Left ventricle myocardium inferior (tissue), 1 donor: Measurements from ENCODE around the gene RNF148. TPM values are rescaled to one million over a fixed set of nuclear protein-coding genes. Genes with fewer than 3 reads are reported as not detected.

Source experiments
- DNase-seq: peaks from one replicate; pipeline ENCODE4 v3.0.0-alpha.2; 2020
- H3K27ac ChIP-seq: fragments of 200-600 bp; replicated peaks from 2 replicates; pipeline ENCODE4 v1.8.0; 2021
- H3K27me3 ChIP-seq: fragments of 200-600 bp; 2 replicates; pipeline ENCODE4 v1.8.0; 2021; ENCODE audit warnings: low read depth
- H3K36me3 ChIP-seq: fragments of 200-600 bp; 2 replicates; pipeline ENCODE4 v1.8.0; 2021
- H3K4me1 ChIP-seq: fragments of 200-600 bp; 2 replicates; pipeline ENCODE4 v1.8.0; 2021
- H3K4me3 ChIP-seq: fragments of 200-600 bp; 2 replicates; pipeline ENCODE4 v1.8.0; 2021; ENCODE audit warnings: mild to moderate bottlenecking, moderate library complexity
- H3K9me3 ChIP-seq: fragments of 200-600 bp; replicated peaks from 2 replicates; pipeline ENCODE4 v1.8.0; 2021
- CTCF ChIP-seq: fragments of 200-600 bp; IDR thresholded peaks from 2 replicates; pipeline ENCODE4 v1.8.0; 2021; ENCODE audit warnings: antibody characterized with exemption, mild to moderate bottlenecking, borderline replicate concordance
- intact Hi-C: fragments of 100-400 bp; cut with micrococcal nuclease; formaldehyde crosslinking; loops from one replicate; pipeline ENCODE4 v1.11.0; 2022
- total RNA-seq: library from RNA; stranded (reverse); fragmentation: NEBNext Ultra II Directional; extraction: Animal tissue kit (Norgen Biotek cat#: 25700); gene quantifications from one replicate; pipeline ENCODE4 v1.2.1, GENCODE V29; 2021
- donor health status: DM: no; HTN: yes; CAD: no; lungs with severe emphysema.

RNF148 gene
- total RNA-seq, 1 donor from 2014 or later: not detected

- TF ChIP-seq CTCF: no peak
- H3K27ac ChIP-seq: no peak overlapping the region
- no peaks in the 10 kb centered on the region for H3K36me3 ChIP-seq
- intact Hi-C loops: no loop called here
- H3K9me3 ChIP-seq: no peaks in the 10 kb centered on the region
- H3K4me1 ChIP-seq: no peaks in the 10 kb centered on the region
- H3K4me3 ChIP-seq: no peak overlapping the region
- DNase-seq: no peak
- no peaks in the 10 kb centered on the region for H3K27me3 ChIP-seq
Measured at GRCh38 chr7:122738947-122739346, 36.2 kb upstream of the RNF148 start.

DNA sequence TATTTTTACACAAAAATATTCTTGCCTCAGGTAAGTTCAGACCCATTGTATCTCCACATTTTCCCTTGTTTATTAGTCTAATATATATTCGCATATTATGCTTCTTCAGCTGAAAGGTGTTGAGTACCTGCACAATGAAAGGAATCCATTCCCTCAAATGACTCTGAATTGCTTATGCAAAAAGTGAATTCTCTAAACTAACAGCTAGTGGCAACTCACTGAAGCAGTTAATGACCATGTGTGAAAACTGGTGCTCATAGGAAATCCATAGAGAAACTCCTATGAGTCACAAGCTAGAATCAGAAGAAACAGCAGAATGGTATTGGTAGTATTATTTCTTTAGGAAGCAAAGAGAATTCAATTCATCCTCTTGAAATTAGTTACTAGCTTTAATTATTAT lies 33.5 kb upstream of the RNF148 start:
- Histone ChIP-seq H3K9me3 (no peaks in the 10 kb centered on the region), H3K36me3 (no peaks in the 10 kb centered on the region), H3K27ac (no peak overlapping the region), H3K4me3 (no peak overlapping the region), H3K4me1 (peaks cover 3% of the 10 kb centered on the region), H3K27me3 (no peaks in the 10 kb centered on the region)
- intact Hi-C loops: no loop called here
- TF ChIP-seq CTCF: no peak
- DNase-seq: no peak

DNA sequence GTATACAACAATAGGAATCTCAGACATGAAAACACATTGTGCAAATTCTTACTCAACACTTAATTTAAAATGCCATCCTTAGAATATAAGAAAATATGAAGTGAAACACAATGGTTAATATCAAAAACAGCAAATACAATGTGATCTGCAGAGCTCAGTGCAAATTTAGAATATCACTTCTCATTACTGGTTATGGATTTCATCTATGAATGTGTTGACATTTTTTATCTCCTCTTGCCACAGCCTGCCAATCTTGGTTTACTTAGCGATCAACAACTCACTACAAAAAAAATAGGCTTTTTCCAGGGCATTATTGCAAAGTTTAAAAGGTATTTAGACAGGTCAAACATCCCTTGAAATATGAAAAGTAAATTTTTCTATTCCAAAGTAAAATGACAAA lies 25.0 kb upstream of the RNF148 start:
- peak overlapping the region; percentile 68 for H3K27ac ChIP-seq

DNA sequence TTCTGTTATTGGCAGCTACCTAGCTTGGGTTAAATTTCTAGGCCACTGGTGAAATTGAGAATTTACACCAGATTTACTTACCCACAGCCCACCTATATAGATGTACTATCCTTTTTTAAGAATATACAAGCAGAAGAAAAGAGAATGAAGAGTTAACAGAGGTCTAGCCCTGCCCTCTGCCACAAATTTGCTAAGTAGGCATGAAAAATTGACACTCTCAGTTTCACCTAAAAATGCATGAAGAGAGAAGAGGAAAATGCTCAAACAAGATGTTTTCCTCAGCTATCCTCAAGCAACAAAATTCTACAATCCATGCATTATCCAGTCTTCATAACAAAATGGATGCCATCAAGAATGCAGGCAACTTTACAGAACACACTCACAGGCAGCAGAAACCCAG lies 24.6 kb upstream of the RNF148 start:
- H3K27ac ChIP-seq: peak overlapping the region; percentile 68
- no peak for DNase-seq
- H3K4me1 ChIP-seq: peaks cover 27% of the 10 kb centered on the region
- no peak overlapping the region for H3K4me3 ChIP-seq
- H3K36me3 ChIP-seq: no peaks in the 10 kb centered on the region
- intact Hi-C loops: no loop called here
- H3K9me3 ChIP-seq: peaks cover 9% of the 10 kb centered on the region
- no peaks in the 10 kb centered on the region for H3K27me3 ChIP-seq
- no peak for TF ChIP-seq CTCF

More for the DNA sequence above, 25.0 kb upstream of the RNF148 start:
- no peak for TF ChIP-seq CTCF
- Histone ChIP-seq H3K4me3 (no peak overlapping the region), H3K4me1 (peaks cover 27% of the 10 kb centered on the region), H3K36me3 (no peaks in the 10 kb centered on the region), H3K9me3 (peaks cover 9% of the 10 kb centered on the region), H3K27me3 (no peaks in the 10 kb centered on the region)
- intact Hi-C loops: no loop called here
- DNase-seq: no peak

DNA sequence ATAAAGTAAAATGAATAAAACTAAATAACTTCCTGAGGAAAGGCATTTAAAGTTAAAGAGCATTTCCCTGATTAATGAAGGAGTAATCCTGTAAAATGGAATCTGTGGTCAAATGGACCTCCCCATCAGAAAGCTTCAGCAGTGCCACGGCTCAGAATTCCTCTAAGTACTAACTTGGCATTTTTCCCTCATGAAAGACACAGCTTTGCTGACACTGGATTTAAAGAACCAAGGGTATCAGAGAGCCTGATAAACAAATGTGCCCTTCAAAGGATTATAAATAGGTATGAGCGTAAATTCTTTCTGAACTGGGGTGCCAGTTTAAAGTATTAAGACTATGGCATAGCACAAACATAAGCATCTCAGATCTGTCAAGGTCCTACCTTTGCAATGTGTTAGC lies 24.2 kb upstream of the RNF148 start:
- no peaks in the 10 kb centered on the region for H3K27me3 ChIP-seq
- DNase-seq: no peak
- H3K4me3 ChIP-seq: no peak overlapping the region
- intact Hi-C loops: no loop called here
- no peak for TF ChIP-seq CTCF
- H3K9me3 ChIP-seq: peaks cover 9% of the 10 kb centered on the region
- no peaks in the 10 kb centered on the region for H3K36me3 ChIP-seq
- H3K27ac ChIP-seq: peak overlapping the region; percentile 68
- H3K4me1 ChIP-seq: peaks cover 27% of the 10 kb centered on the region

DNA sequence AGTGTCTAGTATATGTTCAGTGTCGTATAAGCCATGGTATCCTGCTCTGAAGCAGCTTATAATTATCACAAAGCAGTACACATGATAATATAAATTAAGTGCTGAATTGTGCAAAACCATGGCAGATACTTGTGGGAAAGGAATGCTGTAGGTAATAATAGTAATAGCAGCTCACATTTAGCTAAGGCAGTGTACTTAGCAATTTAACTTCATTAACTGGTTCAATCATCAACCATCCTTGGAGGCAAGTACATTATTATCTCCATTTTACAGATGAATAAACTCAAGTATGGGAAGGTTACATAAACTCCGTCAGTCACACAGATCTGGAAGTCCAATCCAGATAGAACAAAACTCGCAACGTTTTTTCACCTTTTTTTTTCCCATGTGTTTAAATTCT lies 21.6 kb upstream of the RNF148 start:
- intact Hi-C loops: no loop called here
- H3K27ac ChIP-seq: no peak overlapping the region
- H3K36me3 ChIP-seq: no peaks in the 10 kb centered on the region
- peaks cover 9% of the 10 kb centered on the region for H3K9me3 ChIP-seq
- DNase-seq: no peak
- H3K27me3 ChIP-seq: no peaks in the 10 kb centered on the region
- TF ChIP-seq CTCF: no peak
- no peak overlapping the region for H3K4me3 ChIP-seq
- H3K4me1 ChIP-seq: peaks cover 21% of the 10 kb centered on the region
